Purkinje cell (primary cell): Measurements from ENCODE around the gene APOD. TPM values are rescaled to one million over a fixed set of nuclear protein-coding genes. Genes with fewer than 3 reads are reported as not detected.

ENCODE experiments used
- polyA plus RNA-seq: library from polyadenylated mRNA; unstranded; fragments of >200 nt; fragmentation: Nextera tagmentation; gene quantifications from 2 replicates; pipeline ENCODE4 v1.2.1, GENCODE V29; 2014

APOD gene
- 23.4 and 38.2 TPM in 2 replicates for polyA plus RNA-seq

DNA sequence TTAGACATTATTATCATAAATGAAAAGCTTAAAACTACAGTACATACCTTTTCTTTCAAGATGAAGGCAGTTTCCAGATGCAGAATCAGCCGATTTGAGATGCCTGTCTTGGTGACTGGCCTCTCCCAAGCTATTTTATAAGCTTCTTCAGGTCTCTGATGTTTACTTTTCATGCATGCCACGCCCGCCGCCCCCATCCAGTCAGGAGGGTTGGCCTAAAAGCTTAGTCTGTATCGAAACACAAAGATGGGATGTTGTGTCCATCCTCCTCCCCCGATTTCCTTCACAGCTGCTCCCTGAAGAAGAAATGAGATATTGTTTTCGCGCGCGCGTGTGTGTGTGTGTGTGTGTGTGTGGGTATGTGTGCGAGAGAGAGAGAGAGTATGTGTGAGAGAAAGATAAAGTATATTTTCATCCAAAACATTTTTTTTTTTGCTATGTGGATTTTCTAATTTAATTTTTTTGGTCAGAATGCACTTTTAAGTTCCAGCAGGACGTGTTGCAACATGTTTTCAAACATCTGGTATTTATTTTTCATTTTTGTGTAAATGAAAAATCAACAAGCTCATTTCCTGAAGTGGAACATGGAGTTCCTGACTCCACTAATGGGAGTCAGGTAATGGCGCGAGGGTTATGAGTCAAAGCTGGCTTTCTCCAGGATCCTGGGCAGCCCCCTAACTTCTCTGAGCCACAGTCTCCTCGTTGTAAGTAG, at the start of gene APOD:
Gene APOD (minus strand): TSS at position 110 of the 712 bp plus-strand sequence. CDS start 4,479 bp downstream, outside the sequence.

GRCh38 chr3:195542698-195543499, 40.8 kb downstream of the APOD start, which contains the start of gene PPP1R2:
Gene PPP1R2 (minus strand): TSS chr3:195543325. CDS start chr3:195543025, 300 bp downstream.

Other genes with a start within 250 kb of the APOD start
- 25.7 and 36.3 TPM in 2 replicates for gene ACAP2, start 140.9 kb downstream of the APOD start, polyA plus RNA-seq
- gene PPP1R2, start 40.6 kb downstream of the APOD start, polyA plus RNA-seq = 107 and 163 TPM in 2 replicates
- gene MUC20, start 137.0 kb upstream of the APOD start, polyA plus RNA-seq = 2.7 and 3.4 TPM in 2 replicates
- 0.15 TPM in 1 of 2 replicates, not detected in the other for gene MUC4, start 228.0 kb upstream of the APOD start, polyA plus RNA-seq